GM21390 (cell line): ENCODE measurements around the gene INTS3.
A peak's percentile ranks its signal among the peaks of the same experiment; 100 is the strongest.
"Not testable (repeated sequence)": the region's sequence is repeated elsewhere in the genome, so short reads cannot be mapped to it uniquely, and the experiment has no call there.

ENCODE experiments used
- ATAC-seq: cut with Tn5 transposase; IDR thresholded peaks from one replicate; pipeline ENCODE4 v1.9.1; 2021; ENCODE audit not compliant: unreplicated experiment

INTS3 gene

DNA sequence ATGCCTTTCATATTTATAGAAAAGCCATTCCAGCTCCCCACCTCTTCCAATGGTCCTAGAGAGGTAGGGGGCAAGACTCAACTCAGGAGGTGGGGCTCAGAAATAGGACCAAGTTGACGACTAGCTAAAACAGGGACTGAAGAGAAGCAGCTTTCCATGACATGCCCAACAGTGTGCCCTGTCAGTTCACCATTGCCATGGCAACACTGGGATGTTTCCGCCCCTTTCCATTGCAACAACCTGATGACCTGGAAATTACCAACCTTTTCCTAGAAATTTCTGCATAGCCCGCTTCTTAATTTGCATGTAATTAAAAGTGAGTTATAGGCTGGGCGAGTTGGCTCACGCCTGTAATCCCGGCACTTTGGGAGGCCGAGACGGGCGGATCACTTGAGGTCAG, 22.4 kb upstream of the INTS3 start:
- no peak for ATAC-seq

DNA sequence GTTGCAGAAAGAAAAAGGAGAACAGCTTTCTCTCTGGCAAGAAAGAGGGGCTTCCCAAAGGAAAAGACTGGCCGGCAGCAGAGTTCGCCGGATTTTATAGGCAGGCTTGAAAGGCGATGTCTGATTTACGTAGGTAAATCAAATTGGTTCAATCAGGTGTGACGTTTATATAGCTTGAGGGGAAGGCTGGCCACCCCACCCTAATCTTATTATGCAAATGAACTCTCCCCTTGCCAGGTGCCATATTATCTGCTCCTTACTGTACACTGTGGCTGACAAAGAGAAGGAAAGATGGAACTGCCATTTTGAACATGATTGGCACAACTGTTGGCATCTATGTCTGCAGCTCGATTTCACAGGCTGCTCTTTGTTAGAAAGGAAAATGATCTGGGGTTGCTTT, 16.8 kb upstream of the INTS3 start:
- ATAC-seq = no peak

- not testable (repeated sequence) for ATAC-seq
Measured at GRCh38 chr1:153716211-153716610, 11.6 kb upstream of the INTS3 start.

GRCh38 chr1:153717330-153717729, 10.5 kb upstream of the INTS3 start:
- no peak for ATAC-seq

GRCh38 chr1:153723687-153724086, 4.2 kb upstream of the INTS3 start:
- ATAC-seq = no peak

- ATAC-seq = not testable (repeated sequence)
Measured at GRCh38 chr1:153724634-153725033, 3.2 kb upstream of the INTS3 start.

DNA sequence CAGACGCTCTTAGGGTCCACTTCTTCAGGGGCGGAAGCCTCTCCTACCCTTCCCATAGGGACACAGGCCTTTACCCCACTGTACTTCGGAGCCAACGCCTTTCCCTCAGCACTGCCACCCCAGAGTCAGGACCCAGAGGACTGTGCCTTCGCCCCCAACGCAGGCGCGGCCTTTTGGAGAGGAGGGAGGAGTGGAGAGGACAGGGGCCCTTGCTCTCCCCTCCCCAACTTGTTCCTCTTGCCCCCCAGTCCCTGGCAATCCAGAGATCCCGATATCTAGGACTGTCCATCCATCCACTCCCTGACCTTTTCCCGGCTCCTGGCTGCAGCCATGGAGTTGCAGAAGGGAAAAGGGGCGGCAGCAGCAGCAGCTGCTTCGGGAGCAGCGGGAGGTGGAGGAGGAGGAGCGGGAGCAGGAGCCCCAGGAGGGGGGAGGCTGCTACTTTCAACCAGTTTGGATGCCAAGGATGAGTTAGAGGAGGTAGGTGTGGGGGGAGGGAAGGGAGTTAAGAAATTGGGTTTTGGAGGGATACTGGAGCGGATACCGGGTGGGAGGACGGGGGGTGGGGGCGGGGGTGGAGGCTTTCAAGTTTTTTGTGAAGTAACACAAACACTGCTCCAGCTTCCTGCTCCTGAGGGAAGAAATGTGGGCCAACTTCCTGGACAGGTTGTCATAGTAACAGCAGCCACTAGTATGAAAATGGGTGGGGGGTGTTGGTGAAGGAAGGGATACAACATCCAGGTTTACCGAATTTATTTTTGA, 636 bp downstream of the INTS3 start:
- ATAC-seq = no peak

- ATAC-seq = no peak
Measured at GRCh38 chr1:153730468-153730988, 2.7 kb downstream of the INTS3 start.

DNA sequence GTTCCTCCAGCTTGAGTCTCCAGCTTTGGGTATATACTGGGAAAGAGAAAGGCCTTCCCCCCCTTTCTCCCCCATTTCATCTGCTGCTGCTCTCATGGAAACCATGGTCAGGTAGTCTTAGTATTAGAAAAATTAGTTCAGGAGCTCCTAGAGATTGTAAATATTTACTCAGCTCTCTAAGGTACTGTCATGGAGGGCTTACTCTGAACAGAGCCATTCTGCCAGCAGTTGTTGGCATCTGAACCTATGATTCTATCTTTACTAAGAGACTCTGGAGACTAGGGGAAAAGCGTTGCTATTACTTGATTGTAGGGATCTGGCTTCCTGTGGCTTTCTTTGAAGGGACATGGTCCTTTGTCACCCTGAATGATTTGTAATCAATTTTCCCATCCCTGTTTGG, 6.1 kb downstream of the INTS3 start:
- ATAC-seq = no peak

- ATAC-seq = peak; percentile 40
Measured at GRCh38 chr1:153734396-153735089, 6.7 kb downstream of the INTS3 start.

DNA sequence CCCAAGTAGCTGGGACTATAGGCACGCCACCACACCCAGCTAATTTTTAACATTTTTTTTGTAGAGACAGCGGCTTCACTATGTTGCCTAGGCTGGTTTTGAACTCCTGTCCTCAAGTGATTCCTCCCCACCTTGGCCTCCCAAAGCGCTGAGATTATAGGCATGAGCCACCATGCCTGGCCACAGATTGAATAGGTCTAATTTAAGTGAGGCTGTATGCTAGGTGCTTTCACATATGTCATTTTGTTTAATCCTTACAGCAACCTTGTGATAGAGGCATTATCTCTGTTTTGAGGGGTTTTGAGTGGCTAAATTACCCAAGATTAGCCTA, 7.2 kb downstream of the INTS3 start:
- ATAC-seq = no peak

DNA sequence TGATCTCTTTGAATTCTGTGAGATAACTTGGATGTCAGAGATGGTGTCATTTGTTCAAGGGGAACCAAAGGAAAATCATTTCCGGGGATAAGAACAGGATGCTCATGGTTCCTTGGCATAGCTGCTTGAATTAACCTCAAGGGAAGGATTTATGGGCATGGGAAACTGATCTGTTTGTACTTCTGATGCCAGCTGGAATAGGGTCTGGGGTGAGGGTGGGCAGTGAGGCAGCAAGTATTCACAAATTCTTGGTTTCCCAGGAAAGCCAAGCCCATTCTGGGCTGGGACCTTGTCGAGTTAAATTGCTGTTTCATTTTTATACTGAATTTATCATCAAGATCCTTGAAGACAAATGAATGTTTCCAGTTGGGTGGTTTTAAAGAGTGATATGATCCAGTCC, 14.1 kb downstream of the INTS3 start:
- no peak for ATAC-seq

DNA sequence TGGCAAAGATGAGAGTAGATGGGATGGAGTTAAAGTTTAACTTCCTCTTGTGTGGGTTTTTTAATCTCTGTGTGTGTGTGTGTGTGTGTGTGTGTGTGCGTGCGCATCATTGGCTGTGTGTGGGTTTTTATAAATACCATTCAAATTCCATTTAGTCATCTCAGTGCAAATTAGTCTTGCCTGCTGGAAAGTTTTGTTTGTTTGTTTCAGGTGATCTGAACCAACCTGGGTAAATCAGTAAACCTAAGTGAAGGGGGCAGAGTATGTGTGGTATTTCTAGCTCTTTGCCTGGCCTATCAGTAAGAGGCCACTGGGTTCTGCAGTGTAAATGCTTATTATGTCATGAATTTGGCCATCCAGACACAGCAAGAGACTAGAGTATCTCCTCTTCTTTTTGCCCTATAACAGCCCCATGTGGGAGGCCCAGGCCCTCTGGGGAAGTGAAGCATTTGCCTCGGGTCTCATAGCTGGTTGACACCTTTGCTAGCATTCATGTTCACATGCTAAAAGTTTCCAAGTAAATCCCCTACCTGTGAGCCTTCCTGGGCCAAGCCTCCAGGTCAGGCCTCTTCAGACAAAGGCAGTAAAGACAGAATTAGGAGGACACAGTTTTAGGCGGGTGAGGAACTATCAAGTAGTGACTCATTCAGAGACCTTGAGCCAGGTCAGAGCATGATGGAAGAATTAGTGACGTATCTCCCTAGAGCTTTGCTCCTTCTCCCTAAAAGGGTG, 14.7 kb downstream of the INTS3 start:
- no peak for ATAC-seq

DNA sequence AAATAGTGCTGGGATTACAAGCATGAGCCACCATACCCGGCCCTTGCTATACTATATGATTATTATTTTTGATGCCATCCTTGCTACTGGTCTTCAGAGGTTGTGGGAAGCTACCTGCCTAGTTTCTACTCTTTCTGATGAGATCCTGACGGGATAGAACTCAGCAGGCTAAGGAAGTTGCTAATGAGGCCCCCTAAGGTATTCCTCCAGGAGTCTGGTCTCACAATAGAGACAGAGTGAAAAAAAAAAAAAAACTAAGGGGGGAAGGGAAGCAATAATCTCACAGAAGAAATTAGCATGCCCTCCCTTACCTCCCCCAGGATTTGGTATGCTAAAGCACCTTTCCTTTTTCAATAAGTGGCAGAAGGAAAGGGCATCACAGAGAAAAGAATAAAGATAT, 17.6 kb downstream of the INTS3 start:
- ATAC-seq = no peak

- no peak for ATAC-seq
Measured at GRCh38 chr1:153746174-153746573, 18.3 kb downstream of the INTS3 start.

GRCh38 chr1:153748903-153749302, 21.1 kb downstream of the INTS3 start:
- ATAC-seq = no peak

GRCh38 chr1:153749408-153750005, 21.7 kb downstream of the INTS3 start:
- peak; percentile 89 for ATAC-seq

- ATAC-seq = no peak
Measured at GRCh38 chr1:153750026-153750995, 22.5 kb downstream of the INTS3 start.

DNA sequence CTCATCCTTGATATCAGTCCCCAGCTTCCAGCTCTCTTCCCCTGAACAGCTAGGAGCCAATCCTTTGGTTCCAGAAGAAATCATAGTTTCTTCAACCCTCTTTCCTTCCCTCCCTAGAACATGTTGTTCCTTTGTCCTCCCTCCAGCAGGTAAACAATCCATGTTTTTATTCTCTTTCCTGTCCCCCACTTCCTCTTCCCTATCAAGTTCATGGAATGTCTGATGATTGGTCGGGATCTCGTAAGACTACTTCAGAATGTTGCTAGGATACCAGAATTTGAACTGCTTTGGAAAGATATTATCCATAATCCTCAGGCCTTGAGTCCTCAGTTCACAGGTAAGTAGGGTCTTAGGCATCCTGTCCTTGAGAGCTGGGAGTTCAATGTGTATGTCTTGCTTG, 24.2 kb downstream of the INTS3 start:
- no peak for ATAC-seq

- no peak for ATAC-seq
Measured at GRCh38 chr1:153752571-153753195, 24.8 kb downstream of the INTS3 start.
